Mucosa of descending colon (tissue), 3 donors: Measurements from ENCODE around the gene POU3F1. TPM values are rescaled to one million over a fixed set of nuclear protein-coding genes. Genes with fewer than 3 reads are reported as not detected.

Experiments used
- ATAC-seq: fragments of 200-7000 bp; cut with Tn5 transposase; one replicate; pipeline ENCODE4 v1.9.1; 2020; ENCODE audit warnings: mild to moderate bottlenecking, moderate library complexity
- DNase-seq, 3 donors: peaks; one replicate each; pipeline ENCODE4 v3.0.0-alpha.2; 2020
- H3K36me3 ChIP-seq: fragments of 200-600 bp; one replicate; pipeline ENCODE4 v1.8.0; 2021; ENCODE audit warnings: low read depth, mild to moderate bottlenecking
- H3K4me1 ChIP-seq: fragments of 200-600 bp; one replicate; pipeline ENCODE4 v1.8.0; 2021; ENCODE audit warnings: low read depth, mild to moderate bottlenecking
- H3K4me3 ChIP-seq: fragments of 200-600 bp; one replicate; pipeline ENCODE4 v1.8.0; 2021; ENCODE audit warnings: mild to moderate bottlenecking
- H3K9me3 ChIP-seq: fragments of 200-600 bp; one replicate; pipeline ENCODE4 v1.8.0; 2021; ENCODE audit warnings: mild to moderate bottlenecking
- intact Hi-C, 2 donors: fragments of 100-400 bp; cut with DNase I in 1 of 2; cut with micrococcal nuclease in 1 of 2; formaldehyde crosslinking; loops; one replicate each; pipeline versions ENCODE4 v1.11.0 to v1.11.1; 2022; cut with DNase I, micrococcal nuclease
- total RNA-seq, 3 donors: library from RNA; stranded (reverse); fragmentation: NEBNext Ultra II Directional in 2 of 3; extraction: Animal tissue kit (Norgen Biotek cat#: 25700) in 2 of 3; gene quantifications; one replicate each; pipeline versions ENCODE4 v1.2.1 to v1.2.4, GENCODE V29; 2021 to 2023
- TF ChIP-seq, protein P1 (sequence below): fragments of 200-600 bp; IDR thresholded peaks from one replicate; pipeline ENCODE4 v1.8.0; 2022; ENCODE audit warnings: antibody characterized with exemption, mild to moderate bottlenecking
- donor health status: DM: no; HTN: no; CAD: no; lungs with moderate emphysema.
- donor health status: DM: no; HTN: no; CAD: no.
- donor health status: DM: no; HTN: yes; CAD: no.

The POU3F1 gene
- total RNA-seq, 3 donors from 2014 or later: not detected

DNA sequence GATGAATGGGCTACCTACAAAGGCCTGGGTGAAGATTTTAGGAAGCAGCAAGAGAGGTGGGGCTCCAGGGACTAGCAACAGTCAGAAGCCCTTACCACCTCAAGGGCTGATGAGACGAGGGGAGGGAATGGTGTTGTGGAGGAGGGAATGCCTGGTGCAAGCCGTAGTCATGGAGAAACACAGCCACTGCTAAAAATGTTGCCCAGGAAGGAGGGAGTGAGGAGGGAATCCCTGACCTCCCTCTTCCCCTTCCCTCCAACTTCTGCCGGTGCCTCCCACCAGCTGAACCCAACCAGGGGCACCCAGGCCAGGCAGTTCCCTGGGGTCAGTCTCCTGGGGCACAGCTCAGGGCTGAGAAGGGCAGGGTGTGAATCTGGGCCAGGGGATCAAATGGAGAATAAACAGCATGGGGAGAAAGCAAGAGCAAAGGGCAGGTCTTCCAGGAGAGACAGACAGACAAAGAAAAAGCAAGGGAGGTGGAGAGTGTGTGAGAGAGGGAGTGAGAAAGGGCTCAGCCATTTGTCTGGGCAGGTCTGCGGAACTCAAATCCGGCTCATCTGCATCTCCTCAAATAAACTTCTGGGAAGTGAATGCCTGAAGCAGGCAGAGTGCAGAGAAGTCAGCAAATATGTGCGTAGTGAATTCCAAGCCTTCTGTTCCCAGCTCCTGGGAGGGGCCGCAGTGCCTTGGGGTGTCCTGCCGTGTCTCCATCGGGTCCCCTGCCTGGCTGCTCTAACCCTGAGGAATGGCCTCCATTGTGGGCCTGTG is 27.1 kb upstream of the POU3F1 start:
- Histone ChIP-seq H3K4me1 (no peaks in the 10 kb centered on the region), H3K36me3 (no peaks in the 10 kb centered on the region), H3K9me3 (no peaks in the 10 kb centered on the region), H3K4me3 (no peak overlapping the region)
- ATAC-seq (no peak), DNase-seq (no peak)
- intact Hi-C loops: no loop called here
- TF ChIP-seq, protein P1, sequence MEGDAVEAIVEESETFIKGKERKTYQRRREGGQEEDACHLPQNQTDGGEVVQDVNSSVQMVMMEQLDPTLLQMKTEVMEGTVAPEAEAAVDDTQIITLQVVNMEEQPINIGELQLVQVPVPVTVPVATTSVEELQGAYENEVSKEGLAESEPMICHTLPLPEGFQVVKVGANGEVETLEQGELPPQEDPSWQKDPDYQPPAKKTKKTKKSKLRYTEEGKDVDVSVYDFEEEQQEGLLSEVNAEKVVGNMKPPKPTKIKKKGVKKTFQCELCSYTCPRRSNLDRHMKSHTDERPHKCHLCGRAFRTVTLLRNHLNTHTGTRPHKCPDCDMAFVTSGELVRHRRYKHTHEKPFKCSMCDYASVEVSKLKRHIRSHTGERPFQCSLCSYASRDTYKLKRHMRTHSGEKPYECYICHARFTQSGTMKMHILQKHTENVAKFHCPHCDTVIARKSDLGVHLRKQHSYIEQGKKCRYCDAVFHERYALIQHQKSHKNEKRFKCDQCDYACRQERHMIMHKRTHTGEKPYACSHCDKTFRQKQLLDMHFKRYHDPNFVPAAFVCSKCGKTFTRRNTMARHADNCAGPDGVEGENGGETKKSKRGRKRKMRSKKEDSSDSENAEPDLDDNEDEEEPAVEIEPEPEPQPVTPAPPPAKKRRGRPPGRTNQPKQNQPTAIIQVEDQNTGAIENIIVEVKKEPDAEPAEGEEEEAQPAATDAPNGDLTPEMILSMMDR: no peak

DNA sequence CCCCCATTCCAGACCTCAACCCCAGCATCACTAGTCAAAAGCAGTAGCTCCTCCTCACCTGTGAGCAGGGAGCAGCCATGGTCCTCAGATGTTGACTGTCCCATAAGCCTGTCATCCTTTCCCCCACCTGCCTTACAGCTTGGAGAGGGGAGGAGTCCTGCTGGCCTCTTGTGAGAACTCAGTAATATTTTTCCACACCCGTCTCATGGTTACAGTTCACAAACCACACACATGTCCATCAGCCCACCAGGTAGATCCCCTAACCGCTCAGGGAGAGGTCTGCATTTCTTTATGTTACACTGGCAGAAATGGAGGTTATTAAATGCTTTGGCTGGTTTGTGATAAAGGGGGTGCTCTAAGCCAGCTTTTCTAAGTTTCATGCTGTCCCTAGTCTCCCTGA is 26.3 kb upstream of the POU3F1 start:
- no peak for DNase-seq
- TF ChIP-seq, protein P1: no peak
- Histone ChIP-seq H3K4me1 (no peaks in the 10 kb centered on the region), H3K36me3 (no peaks in the 10 kb centered on the region), H3K9me3 (no peaks in the 10 kb centered on the region), H3K4me3 (no peak overlapping the region)
- intact Hi-C loops: no loop called here
- ATAC-seq: no peak

DNA sequence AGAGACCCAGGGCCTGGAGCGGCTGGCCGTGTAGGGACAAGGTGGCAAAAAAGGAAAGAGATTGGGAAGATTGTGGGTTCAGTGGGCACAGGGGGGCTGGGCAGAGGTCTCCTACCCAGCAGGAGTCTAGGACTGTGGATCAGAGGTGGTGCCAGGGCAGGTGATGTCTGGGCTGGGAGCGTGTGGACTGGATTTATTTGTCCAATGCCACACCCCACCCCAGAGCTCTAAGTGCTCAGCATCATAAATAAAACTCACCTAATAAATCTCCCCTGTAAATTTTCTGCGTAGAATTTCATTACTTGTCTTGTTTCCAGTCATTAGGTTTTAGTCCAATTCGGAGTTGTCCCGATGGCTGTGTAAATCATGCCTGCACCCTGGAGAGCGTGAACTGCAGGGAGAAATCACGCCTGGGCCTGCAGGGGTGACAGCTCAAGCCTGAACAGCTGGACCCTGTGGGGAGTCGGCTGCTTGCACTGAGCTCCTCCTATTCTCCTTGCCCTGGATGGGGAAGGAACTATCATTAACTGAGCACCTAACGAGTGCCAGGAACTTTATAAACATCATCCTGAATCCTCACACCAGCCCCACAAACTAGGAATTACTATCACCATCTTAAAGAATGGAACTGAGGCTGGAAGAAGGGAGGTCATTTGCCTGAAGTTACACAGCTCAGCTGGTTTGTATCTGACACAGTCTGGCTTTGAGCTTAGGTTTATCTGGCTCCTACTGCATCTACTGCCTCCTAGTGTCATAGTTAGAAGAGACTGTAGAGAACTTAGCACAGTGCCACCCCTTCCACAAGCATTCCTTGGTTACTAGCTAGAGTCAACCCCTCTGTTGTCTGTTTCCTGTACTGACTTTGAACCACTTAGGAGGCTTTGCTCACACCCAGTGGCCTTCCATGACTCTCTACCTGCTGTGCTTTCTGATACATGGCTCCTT is 25.0 kb upstream of the POU3F1 start:
- ATAC-seq: no peak
- DNase-seq: no peak
- Histone ChIP-seq H3K36me3 (no peaks in the 10 kb centered on the region), H3K4me3 (no peak overlapping the region), H3K9me3 (no peaks in the 10 kb centered on the region), H3K4me1 (no peaks in the 10 kb centered on the region)
- TF ChIP-seq, protein P1: no peak
- intact Hi-C loops: no loop called here

DNA sequence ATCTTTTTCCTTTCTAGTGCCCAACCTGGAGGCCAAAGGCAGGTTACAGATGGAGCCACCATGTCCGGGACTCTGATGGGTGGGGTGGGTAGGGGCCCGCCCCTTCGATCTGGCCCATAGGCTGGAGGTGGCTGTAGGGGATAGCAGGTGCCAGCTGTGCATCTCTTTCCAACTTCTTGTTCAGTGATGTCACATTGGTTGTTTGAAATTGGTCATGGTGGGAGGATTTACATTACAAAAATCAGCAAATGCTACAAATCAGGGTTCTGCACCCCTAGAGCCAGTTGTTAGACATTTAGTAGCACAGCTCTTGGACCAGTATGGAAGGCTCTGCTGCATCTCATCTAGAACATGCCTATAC is 22.4 kb upstream of the POU3F1 start:
- no peaks in the 10 kb centered on the region for H3K9me3 ChIP-seq
- H3K4me3 ChIP-seq: no peak overlapping the region
- TF ChIP-seq, protein P1: no peak
- ATAC-seq (no peak), DNase-seq (no peak)
- H3K36me3 ChIP-seq: no peaks in the 10 kb centered on the region
- intact Hi-C loops: no loop called here
- no peaks in the 10 kb centered on the region for H3K4me1 ChIP-seq

- intact Hi-C loops: no loop called here
- Histone ChIP-seq H3K4me1 (no peaks in the 10 kb centered on the region), H3K4me3 (no peak overlapping the region), H3K36me3 (no peaks in the 10 kb centered on the region), H3K9me3 (no peaks in the 10 kb centered on the region)
- TF ChIP-seq, protein P1: no peak
- no peak for ATAC-seq
- DNase-seq: no peak
These were observed 21.8 kb upstream of the POU3F1 start for GRCh38 chr1:38068220-38068979.
